NCI-H1105 (cell line): ENCODE measurements around the gene AASDH.
A peak's percentile ranks its signal among the peaks of the same experiment; 100 is the strongest.

Experiments used
- DNase-seq: peaks from one replicate; lab custom pipeline; 2025; lab: John Stamatoyannopoulos, UW

Gene AASDH, protein sequence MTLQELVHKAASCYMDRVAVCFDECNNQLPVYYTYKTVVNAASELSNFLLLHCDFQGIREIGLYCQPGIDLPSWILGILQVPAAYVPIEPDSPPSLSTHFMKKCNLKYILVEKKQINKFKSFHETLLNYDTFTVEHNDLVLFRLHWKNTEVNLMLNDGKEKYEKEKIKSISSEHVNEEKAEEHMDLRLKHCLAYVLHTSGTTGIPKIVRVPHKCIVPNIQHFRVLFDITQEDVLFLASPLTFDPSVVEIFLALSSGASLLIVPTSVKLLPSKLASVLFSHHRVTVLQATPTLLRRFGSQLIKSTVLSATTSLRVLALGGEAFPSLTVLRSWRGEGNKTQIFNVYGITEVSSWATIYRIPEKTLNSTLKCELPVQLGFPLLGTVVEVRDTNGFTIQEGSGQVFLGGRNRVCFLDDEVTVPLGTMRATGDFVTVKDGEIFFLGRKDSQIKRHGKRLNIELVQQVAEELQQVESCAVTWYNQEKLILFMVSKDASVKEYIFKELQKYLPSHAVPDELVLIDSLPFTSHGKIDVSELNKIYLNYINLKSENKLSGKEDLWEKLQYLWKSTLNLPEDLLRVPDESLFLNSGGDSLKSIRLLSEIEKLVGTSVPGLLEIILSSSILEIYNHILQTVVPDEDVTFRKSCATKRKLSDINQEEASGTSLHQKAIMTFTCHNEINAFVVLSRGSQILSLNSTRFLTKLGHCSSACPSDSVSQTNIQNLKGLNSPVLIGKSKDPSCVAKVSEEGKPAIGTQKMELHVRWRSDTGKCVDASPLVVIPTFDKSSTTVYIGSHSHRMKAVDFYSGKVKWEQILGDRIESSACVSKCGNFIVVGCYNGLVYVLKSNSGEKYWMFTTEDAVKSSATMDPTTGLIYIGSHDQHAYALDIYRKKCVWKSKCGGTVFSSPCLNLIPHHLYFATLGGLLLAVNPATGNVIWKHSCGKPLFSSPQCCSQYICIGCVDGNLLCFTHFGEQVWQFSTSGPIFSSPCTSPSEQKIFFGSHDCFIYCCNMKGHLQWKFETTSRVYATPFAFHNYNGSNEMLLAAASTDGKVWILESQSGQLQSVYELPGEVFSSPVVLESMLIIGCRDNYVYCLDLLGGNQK

GRCh38 chr4:56387023-56388001, at the start of gene AASDH:
Gene AASDH (minus strand): TSS chr4:56387491. CDS start chr4:56384299, 3,192 bp downstream.
- DNase-seq: peak; percentile 76

DNA sequence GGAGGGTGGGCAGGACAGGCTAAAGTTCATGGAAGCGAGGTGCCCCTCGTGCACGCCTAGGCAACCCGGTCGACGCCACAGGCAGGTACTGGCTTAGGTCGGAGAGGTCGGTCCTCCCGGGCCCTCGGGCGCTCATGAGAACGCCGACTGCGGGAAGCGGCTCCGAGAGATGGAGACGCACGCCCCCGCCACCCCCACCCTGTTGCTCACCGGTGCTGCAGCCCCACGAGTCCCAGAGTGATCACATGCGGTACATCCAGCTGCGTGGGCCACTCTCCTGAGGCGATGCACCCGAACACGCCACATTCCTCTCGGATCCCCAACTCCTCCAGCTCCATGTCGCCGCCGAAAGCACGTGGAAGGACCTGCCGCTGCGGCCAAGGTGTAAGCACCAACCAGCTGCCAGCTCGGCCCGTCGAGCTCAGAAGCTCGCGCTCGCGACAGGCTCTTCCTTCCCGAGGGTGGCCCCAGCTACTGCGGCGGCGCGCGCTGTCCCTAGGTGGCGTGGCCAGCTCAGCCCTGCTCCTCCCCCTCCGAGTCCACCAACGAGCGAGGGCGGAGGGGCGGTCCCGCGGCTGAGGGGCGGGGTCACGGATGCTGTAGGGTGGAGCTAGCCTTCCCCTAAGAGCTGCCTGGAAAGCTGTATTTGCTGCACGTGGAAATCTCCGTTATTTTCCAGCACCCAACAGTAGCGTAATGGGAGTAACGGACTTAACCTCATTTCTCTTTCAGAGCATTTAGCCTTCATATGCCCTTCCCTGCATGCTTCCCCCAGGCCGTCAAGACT, 48.0 kb upstream of the AASDH start, which contains the start of gene PPAT:
Gene PPAT (minus strand): TSS at position 476 of the 787 bp plus-strand sequence. CDS start 138 bp downstream, at position 338.
- peak; percentile 91 for DNase-seq

DNA sequence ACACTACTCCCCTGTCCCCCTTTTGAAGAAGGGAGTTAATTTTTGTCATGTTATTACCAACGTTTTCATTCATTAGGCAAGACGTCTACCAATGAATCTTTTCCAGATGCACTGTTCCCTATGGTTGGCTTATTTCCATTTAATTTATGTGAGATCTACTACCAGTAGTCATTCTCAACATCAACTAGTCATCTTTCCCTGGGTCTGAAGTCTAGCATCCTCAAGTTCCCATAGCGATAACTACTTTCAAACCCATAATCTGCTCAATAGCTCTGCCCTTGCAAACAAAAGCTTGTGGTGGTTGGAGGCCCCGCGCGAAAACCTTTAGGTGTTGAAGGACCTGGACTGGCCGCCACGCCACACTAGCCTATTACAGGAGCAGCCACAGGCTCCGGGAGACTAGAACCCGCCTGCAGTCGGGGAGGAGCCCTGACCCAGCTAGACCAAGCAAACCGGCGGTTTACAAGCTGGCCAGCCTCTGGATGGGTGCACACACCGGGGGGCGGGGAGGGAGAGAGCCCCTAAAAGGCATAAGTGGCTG, 47.4 kb upstream of the AASDH start:
- peak; percentile 42 for DNase-seq

- DNase-seq: no peak
Observed at GRCh38 chr4:56433280-56433679, 46.0 kb upstream of the AASDH start.

GRCh38 chr4:56430203-56430602, 42.9 kb upstream of the AASDH start:
- DNase-seq: no peak

- DNase-seq: no peak
Observed at GRCh38 chr4:56427179-56427578, 39.9 kb upstream of the AASDH start.

GRCh38 chr4:56426273-56426672, 39.0 kb upstream of the AASDH start:
- DNase-seq: no peak

GRCh38 chr4:56425518-56425917, 38.2 kb upstream of the AASDH start:
- no peak for DNase-seq

DNA sequence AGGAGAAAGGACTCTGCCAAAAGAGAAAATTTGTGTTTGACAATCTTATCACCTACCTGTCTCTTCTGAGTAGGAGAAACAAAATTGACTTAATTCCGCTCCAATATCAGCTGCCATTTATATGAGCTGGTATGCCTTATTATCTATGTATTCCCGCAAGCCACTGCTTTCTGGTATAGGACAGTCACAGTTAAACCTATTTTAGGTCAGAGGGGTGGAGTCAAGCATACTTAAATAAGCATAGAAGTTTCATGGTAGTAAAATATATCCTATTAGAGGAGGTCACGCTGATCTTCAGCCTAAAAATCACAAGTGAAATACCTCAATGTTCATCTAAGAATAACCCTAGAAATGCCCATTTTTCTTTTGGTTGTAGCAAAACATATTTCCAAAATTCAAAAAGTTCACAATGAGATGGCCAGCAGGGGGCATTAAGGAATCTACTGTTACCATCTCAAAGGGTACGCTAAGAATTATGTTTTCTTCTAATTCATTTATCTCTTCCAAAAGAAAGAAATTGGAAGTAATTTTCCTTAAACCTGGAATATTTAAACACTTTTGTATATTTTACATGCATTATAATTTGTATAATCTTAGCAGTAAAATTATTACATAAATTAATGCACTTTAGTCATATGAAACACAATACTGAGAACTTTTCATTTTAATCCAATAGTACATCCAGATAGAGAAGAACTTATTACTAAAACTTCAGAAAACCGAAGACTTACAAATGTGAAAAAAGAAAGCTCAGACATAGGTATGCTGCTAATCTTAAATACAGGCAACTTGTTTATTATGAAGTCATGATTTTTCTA, 37.6 kb upstream of the AASDH start:
- DNase-seq: no peak

- no peak for DNase-seq
Observed at GRCh38 chr4:56424176-56424575, 36.9 kb upstream of the AASDH start.

DNA sequence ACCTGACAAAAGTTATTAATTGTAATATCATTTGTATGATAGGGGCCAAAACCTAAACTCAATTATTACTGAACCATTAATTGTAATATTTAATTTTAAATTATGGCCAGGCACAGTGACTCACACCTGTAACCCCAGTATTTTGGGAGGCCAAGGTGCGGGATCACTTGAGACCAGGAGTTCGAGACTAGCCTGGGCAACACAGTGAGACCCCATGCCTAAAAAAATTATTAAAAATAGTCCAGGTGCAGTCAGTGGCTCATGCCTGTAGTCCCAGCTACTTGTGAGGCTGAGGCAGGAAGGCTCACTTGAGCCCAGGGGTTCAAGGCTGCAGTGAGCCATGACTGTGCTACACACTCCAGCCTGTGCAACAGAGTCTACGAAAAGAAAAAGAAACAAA, 30.1 kb upstream of the AASDH start:
- DNase-seq: no peak

DNA sequence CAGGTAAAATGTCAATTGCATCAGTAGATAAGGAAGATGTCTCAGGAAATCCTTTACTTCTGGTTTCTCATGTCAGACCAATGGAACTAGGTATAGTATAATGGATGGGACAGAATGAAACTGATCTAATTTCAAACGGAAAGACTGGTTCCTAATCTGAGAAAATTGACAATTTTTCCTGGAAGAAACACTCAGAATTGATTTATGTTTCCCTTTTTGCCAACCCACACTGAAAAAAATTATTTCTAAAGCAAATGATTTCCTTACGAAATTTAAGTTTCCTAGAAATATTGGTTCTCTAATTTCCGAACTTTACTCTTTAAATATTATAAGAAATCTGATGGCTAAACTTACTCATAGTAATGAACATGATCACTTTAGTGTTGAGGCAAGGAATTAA, 29.1 kb upstream of the AASDH start:
- no peak for DNase-seq

GRCh38 chr4:56414135-56414670, 26.9 kb upstream of the AASDH start:
- no peak for DNase-seq

DNA sequence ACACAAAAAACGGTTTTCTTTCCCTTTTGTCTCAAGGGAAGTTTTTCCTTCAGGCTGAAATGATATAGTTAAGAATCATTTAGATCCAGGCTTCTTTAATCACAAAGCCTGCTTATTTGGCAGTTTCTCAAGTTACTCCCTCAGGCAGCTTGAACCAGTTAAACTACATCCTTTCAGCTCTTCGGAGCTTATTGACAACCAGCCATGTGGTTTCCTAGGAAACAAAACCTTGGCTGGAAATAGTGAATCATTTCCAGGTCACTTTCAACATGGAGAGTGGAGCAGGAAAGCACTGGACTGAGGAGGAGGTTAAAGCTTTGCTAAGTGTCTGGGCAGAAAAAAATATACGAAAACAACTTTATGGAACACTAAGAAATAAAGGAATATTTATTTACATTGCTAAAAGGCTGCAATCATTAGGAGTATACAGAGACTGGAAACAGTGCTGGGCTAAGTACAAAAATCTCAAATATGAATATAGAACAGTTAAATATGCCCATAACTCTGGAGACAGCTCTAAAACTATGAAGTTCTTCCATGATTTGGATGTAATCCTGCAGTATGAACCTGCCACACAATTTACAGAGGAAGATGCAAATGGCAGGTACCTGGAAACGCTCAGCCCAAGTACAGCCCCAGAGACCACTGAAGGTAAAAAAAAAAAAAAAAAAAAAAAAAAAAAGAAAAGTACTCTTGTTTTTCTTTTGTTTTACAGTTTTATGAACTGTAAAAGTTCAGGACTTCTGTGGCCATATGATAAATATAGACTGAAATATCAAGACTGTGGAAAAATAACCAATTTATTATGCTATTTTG, 23.2 kb upstream of the AASDH start:
- peak; percentile 76 for DNase-seq

- DNase-seq: no peak
Observed at GRCh38 chr4:56409511-56410090, 22.3 kb upstream of the AASDH start.

DNA sequence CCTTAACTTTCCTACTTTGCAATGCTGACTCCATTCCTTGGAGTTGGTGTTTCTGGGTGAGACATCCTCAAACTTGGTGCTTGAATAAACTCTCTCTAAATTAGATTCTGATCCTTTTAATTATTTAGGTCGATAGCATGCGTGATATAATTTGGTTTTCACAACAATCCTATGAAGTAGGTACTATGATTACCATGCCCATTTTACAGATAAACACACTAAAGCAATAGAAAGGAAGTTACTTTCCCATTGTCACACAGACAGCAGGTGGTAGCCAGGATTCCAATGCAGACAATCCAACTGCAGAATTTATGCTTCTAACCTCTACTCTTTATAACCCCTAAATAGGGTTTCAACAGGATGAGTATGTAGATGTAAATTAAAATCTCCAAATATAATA, 21.7 kb upstream of the AASDH start:
- no peak for DNase-seq

DNA sequence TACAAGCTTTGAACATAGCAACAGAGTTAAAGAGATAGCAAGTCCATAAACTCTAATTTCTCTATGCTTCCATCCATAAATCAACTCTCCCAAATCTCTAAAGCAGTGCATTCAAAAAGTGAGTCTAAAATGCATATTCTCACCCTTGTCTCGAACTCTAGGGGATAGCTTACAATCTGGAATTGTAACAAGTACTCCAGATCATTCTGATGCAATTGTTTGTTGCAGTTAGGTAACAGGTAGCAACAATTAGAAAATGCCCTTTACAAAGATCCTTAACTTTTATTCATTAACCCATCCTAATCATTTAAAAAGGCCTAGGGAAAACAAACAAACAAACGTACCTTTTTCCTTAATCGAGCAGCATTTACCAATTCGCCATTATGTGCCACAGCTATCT, 18.9 kb upstream of the AASDH start:
- no peak for DNase-seq

DNA sequence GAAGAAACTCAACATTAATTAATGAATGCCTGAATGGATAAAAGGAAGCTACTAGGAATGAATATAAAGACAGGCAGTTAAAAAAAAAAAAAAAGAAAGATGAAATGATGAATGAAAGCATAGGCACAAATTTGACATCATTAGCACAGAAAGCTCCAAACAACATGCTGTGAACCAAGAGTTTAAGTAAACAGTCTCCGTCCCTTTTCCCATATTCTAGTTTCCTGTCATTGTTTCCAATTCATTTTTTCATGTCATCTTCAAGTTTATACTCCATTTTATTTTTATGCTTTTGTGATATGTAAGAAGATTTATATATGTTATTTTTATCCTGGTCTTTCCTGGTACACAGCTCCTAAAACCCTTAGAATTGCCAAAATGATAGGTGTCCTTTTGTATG, 17.7 kb upstream of the AASDH start:
- no peak for DNase-seq
